T-helper 2 cell (primary cell): Measurements from ENCODE around the gene SCNN1A.

Source experiments
- DNase-seq, 5 experiments: peaks; one replicate each; pipeline versions ENCODE4 v3.0.0 to v3.0.0-alpha.2; 2012 to 2022
- total RNA-seq, 2 donors: gene quantifications; one replicate each; lab custom pipeline; 2026; lab: John Stamatoyannopoulos, UW

SCNN1A gene
- total RNA-seq = 0.62 to 0.67 reads per million in 2 donors

DNA sequence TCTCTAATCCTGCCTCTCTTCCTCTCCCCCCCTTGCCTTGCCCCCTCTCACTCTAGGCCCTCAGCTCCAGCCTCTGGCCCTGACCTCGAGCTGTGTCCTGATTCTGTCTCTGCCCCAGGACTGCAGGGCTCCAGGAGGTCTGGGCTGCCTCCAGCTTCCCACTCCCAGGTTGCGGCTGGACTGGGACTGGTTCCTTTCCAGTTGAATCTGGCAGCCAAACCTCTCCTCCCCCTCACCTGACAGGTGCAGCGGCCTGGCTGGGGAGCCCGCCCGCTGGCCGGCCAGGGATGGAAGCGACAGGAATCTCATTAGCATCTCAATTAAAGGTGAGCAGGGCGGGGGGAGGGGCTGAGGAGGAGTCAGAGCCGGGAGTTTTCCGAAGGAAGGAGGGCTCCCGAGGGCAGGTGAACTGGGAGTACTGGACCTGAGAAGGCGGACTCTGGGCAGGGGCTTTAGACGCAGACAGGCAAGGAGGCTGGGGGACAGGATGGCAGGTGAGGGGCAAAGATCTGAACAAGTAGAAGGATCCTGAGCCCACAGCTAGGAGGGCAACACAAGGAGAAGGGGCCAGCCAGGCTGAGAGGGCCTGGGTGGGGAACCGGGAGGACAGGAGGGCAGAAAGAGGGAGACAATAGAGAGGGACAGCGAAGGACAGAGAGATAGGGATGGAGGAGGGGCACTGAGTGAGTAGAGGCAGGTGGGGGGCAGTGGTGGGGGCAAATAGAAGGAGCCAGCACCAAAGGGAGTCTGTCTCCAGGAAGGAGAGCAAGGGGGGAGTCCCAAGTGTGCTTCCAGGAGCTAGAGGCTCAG is at the start of gene SCNN1A:
Gene SCNN1A, minus strand, starts transcription at position 295 of the 810 bp plus-strand sequence. CDS start 780 bp downstream, outside the sequence.
- no peak for DNase-seq

DNA sequence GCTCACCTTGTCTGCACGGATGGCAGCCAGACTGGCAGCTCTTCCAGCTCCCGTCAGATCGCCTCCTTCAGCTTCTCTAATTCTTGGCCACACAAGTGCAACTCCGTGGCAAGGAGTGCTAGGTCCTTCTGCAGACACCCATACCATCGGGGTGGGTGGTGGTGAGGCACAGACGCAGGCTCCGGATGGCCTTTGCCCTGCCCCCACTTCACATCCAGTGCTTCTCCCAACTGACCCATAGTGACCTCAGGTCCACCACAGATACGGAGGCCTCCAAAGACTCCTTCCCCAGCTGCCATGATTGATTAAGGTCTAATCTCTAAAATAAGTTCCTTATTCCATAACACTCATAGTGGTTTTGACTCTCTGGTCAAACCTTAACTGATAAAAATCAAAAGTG is 49.5 kb upstream of the SCNN1A start:
- DNase-seq = peak in 1 of 5 experiments; percentile 35

DNA sequence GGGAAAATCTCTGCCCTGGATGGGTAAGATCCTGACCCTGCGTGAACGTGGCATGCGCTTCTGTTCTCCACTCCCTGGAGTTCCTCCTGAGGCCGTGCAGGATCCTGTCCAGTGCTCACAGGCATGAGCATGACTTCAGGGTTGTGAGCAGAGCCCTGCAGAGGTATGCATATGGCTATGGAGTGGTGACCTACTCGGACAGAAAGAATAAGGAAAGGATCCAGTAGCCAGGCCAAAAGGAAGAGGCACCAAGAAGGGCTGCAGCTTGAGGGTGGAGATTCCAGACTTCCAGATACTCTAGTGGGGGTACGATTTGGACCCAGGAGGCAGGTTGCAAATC is 48.6 kb upstream of the SCNN1A start:
- DNase-seq = no peak

DNA sequence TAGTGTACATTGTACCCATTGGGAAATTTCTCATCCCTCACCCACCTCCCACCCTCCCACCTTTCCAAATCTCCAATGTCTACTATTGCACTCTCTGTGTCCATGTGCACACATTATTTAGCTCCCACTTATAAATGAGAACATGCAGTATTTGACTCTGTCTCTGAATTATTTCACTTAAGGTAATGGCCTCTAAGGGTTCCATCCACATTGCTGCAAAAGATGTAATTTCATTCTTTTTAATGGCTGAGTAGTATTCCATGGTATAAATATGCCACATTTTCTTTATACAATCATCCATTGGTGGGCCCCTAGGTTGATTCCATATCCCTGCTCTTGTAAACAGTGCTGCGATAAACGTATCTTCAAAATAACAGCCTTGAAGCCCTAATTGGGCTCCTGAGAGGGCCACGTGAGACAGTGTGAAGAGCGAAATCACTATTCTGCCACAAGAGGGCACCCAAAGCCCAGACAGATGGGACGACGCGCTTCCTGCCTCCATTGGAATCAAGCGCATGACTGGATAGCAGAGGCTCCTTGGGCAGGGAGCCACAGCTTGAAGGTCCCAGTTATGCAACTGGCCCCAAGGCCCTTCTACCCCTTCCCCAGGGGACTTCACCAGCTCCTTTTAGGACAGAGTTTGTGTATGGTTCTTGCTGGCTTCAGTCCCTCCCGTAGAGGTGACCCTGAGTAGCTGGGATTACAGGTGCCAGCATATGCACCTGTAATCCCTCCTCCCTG is 48.1 kb upstream of the SCNN1A start:
- peak; percentile 37 to 91 (median 68) for DNase-seq

DNA sequence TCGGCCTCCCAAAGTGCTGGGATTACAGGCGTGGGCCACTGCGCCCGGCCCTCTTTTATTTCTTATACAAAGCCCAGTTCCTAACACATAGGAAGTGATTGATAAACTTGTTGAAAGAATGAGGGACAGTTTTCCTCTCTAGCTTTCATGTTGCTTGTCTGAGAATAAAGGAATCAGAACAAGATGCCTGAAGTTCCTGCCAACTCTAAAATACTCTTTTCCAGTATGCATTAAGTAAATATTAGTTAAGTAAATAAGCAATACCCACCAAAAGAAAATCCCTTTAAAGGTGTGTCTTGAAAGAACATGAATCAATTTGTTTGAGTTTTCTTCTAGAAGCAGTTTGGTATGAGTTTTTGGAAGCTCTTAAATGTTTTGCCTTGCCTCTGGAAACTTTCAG is 45.0 kb upstream of the SCNN1A start:
- no peak for DNase-seq

DNA sequence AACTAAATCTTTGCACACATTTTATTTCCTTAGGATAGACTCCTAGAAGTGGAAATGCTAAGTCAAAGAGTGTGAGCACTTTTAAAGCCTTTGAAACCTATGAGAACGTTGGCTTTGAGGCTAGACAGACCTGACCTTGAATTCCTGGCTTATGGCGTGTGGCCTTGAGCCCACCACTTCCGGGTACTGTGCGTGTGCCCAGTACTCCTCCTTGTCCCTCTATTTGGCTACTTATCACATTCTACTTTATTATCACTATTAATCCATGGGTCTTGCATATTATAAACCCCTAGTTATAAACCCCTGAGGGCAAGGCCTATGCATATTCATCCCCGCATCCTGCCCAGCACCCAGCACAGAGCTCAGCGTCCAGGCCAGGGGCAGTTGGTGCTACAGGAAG is 43.4 kb upstream of the SCNN1A start:
- DNase-seq = no peak

DNA sequence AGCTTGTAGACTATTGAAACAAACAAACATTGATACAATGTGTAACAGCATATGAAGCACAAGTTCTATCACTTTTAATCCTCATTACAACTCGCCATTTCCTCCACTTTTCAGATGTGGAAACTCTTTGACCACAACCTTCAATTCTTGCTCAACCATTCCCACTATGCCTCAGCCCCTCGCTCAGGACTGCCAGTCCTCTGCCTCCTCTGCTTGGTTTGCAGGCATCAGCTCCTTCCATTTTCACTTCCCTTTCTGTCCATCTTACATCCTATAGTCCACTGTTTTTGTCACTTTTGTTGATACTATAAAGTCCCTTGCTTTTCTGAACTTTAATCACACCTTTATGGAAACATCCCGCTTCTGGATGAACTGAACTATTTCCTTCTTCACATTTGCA is 41.2 kb upstream of the SCNN1A start:
- no peak for DNase-seq

DNA sequence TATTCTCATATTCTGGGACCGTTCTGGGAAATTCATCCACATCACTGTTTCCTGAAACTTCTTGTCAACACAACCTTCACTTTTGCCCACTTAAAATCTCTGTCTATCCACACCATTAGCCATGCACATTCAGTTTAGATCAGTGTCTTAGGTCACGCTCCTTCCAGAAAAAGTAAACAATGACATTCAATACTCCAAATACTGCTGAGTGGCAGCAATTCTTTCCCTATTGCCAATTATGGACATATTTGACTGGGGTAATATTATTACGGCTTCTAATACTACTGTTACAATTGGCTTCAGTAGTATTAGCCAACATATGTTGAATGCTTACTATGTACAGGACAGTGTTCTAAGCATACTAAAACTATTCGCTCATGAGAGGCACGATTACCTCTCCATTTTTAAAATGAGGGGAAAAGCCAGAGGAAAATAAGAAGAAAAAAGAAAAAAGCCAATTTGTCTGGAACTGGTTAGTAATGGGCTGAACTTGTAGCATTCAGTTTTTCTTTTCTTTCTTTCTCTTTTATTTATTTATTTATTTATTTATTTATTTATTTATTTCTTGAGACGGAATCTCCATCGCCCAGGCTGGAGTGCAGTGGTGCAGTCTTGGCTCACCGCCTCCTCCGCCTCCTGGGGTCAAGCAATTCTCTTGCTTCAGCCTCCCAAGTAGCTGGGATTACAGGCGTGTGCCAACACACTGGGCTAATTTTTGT is 32.0 kb upstream of the SCNN1A start:
- DNase-seq = no peak

DNA sequence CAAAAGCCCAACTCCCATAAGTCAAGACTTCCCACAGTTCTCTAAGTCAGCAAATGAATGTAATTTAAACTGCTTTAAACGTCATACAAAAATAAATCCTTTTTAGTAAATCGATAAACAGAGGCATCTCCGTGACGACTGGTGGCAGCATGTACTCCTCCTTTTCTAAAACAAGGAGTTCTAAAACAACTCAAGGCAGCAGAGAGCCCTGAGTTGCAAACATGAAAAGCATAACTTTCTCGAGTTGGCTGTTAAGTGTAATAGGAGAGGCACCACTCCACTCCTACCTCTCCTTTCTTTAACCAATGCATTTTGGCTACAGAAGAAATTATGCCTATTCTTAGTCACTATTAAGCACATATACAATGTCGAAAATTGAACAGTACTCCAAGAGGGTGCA is 30.6 kb upstream of the SCNN1A start:
- no peak for DNase-seq

DNA sequence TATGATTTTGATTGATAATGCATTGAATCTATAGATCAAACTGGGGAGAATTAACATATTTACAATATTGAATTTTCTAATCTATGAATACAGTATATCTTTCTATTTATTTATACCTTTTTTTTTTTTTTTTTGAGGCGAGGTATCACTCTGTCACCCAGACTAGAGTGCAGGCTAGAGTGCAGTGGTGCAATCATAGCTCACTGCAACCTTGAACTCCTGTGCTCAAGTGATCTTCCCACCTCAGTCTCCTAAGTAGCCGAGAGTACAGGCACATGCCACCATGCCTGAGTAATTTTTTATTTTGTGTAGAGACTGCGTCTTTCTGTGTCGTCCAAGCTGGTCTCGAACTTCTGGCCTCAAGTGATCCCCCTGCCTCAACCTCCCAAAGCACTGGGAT is 29.0 kb upstream of the SCNN1A start:
- no peak for DNase-seq

DNA sequence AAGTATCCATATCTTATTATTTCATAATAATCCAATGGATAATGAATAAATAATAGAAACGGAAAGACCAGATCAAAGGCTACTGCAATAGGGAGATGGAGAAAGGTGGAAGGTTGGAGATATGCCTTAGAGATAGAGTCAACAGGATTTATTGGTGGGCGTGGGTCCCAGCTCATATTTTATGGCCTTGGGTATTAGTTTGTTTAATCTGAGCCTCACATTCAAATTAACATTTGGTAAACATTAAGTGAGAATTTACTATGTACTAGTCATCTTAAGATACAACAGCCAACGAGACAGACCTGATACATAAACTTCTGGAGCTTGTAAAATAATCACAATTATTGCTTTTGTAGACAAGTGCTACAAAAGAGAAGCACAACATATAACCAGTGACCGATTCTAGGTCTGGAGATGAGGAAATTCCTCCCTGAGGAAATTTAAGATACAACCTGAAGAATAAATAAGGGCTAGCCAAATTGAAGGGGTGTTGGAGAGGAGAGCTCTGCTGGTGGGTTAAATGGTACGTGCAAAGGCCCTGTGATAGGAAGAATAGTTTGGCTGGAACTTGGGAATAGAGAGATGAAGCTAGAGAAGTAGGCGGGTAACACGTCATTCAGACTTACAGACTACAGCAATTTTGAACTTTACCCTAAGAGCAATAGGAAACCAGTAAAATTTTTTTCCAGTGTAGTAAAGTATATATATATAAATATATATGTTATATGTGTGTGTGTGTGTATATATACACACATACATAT is 24.7 kb upstream of the SCNN1A start:
- no peak for DNase-seq

DNA sequence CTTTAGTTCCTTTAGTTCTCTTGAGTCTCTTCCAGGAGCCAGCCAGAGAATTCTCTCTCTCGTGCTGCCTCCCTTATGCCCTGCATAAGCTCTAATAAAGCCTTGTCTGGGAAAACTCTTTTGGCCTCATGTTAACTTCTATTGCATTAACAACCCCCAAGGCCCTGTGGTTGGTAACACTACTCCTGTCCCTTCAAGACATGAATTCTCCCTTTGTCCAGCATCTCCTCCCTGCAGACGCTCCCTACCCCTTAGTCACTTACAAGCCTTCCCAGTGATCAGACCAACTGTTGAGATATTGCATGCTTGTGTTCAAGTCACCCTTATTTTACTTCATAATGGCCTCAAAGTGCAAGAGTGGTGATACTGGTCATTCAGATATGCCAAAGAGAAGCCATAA is 20.7 kb upstream of the SCNN1A start:
- DNase-seq = no peak

DNA sequence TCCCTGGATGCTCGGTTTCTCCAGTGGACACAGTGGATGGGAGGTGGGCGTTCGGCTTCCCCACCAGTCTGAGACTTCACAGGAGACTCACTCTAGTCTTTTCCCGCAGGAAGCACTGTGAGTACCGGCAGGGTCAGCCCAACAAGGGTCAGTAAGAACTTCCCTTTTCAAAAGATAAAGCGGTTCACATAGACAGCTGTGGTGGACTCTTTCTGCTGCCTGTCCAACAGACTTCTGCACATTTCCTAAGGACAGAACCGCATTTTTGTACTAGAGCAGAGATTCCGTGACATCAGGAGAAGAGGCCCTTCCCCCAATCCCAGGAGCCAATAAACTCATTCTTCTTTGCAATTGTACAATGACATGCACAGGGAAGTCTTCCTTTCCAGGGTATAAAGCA is 19.0 kb upstream of the SCNN1A start:
- DNase-seq = no peak

DNA sequence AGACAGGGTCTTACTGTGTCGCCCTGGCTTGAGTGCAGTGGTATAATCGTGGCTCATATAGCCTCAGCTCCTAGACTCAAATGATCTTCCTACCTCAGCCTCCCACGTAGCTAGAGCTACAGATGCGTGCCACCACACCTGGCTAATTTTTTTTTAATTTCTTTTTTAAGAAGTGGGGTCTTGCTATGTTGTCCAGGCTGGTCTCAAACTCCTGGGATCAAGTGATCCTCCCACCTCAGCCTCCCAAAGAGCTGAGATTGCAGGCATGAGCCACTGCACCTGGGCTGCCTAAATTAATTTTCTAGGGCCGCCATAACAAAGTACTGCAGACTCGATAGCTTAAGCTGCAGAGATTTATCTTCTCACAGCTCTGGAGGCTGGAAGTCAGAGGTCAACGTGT is 17.7 kb upstream of the SCNN1A start:
- DNase-seq = no peak

DNA sequence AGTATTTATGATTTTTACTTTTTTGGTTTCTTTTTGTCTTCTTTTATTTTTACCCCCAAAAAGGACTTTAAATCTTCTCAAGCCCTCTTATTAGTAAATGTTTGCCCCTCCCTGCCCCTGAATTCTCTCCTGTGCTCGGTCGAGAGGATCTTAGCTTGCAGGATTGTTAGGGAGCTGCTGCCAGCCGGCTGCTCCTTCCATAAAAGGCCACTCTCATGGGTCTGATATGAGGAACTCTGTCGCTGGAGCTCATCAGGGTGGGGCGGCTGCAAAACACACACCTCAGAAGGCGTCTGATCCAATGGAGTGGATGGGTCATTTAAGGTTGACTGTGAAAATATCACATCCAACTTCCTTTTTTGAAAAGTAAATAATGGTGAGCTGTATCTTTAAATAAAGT is 17.1 kb upstream of the SCNN1A start:
- no peak for DNase-seq

DNA sequence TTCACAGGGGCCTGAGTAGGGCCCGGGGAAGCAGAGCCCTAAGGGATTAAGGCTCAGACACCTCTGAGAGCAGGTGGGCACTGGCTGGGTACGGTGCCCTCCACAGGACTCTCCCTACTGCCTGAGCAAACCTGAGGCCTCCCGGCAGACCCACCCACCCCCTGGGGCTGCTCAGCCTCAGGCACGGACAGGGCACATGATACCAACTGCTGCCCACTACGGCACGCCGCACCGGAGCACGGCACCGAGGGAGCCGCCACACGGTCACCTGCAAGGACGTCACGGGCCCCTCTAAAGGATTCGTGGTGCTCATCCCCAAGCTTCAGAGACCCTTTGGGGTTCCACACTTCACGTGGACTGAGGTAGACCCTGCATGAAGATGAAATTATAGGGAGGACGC is 15.7 kb upstream of the SCNN1A start:
- DNase-seq = no peak

DNA sequence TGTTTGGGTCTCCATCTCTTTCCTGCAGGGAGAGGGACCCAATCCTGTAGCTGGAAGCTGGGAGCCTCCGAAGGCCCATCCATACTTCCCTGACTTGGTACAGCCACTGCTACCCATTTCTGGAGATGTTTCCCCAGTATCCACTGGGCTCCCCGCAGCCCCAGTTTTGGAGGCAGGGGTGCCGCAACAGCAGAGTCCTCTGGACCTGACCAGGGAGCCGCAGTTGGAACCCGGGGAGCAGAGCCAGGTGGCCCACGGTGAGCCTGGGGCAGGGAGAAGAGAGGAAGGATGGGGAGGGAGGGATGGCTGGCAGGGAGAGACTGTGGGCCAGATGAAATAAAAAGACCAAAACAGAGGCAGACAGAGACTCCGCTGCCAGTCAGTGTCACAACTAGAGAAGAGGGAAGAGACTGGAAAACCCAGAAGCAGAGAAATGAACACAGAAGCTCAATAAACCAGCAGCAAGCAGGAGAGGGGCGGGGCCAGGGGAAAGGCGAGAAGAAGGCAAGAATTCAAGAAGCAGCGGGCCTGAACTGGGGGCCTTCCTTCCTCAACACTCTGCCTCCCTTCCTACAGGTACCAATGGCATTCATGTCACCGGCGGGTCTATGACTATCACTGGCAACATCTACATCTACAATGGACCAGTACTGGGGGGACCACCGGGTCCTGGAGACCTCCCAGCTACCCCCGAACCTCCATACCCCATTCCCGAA is 14.9 kb upstream of the SCNN1A start:
- DNase-seq = no peak

DNA sequence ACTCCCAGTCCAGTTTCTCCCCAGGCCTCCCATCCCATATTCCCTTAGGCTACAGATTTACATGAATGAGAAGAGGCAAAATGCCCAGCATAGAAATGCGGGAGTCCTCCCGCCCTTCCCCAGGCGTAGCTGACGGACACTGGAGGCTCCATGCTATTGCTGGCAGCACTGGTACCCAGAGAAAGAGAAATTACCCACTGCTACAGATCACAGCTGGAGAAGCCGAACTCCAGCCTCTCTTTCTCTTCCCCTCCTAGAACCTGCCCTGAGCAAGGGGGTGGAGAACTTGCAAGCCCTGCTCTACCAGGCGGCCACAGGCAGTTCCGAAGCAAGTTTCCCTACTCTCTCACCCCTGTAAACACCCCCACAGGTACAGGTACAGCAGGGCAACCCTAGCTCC is 12.2 kb upstream of the SCNN1A start:
- DNase-seq = no peak

DNA sequence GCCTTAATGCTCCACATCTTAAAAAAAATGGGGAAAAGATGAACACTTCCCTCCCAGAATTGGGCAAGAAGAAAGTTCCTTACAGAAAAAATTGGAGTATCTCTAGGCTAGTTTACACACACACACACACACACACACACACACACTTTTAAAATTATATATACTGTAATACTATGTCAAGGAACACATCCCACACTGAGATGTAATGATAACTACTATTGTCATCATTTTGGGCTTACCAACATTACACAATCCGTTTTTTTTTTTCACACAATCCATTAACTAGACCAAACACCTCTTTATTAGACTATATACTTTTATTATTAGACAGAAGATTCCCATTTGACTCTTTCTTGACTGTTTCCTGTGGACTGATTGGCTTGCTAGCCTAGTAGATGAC is 11.1 kb upstream of the SCNN1A start:
- DNase-seq = no peak

DNA sequence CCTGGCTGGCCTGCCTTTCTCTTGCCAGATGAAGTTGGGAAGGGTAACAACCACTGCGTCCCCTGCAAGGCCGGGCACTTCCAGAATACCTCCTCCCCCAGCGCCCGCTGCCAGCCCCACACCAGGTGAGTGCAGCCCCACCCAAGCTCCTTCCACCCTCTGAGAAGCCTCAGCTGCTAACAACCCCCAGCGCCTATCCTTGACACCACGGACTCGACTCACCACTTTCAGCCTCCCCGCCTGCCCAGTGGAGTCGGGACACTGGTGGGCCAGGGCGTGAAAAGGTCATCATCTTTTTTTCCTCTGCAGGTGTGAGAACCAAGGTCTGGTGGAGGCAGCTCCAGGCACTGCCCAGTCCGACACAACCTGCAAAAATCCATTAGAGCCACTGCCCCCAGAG is 10.7 kb upstream of the SCNN1A start:
- DNase-seq = no peak

DNA sequence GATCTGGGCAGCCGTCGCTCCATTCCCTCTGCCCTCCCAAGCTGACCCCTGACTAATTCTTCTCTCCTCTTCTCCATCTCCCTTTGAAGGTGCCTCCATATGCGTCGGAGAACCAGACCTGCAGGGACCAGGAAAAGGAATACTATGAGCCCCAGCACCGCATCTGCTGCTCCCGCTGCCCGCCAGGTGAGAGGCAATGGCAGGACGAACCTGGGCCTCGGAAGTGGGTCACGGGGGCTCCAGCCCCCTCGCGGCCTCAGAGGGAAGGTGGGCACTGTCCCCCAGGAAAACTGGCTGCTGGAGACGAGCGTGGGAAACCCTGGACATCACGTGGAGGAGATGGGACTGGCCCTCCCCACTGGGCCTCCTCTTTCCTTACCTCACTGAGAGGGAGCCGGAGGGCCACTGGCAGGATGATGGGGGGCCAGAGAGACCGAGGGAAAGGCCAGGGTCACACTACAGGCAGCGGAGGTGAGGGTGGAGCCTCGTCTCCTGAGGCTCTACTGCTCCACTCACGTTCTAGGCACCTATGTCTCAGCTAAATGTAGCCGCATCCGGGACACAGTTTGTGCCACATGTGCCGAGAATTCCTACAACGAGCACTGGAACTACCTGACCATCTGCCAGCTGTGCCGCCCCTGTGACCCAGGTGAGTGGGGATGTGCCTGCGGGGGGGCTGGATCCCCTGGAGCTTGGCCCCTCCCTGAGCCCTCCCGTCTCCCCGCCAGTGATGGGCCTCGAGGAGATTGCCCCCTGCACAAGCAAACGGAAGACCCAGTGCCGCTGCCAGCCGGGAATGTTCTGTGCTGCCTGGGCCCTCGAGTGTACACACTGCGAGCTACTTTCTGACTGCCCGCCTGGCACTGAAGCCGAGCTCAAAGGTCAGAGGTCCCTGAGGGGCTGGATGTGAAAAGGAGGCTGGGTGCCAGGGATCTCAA is 9.4 kb upstream of the SCNN1A start:
- DNase-seq = no peak
